Activated CD4-positive, alpha-beta T cell treated with anti-CD3 and anti-CD28 coated beads for 24 hours (primary cell): ENCODE results near the gene CDKL4.
"Not testable (repeated sequence)": the region's sequence is repeated elsewhere in the genome, so short reads cannot be mapped to it uniquely, and the experiment has no call there.

ENCODE experiments used
- DNase-seq, 2 donors: peaks; one replicate each; pipeline ENCODE4 v3.0.0-alpha.2; 2020; ENCODE audit warnings: low read depth in 2 of 2

Gene CDKL4

GRCh38 chr2:39243469-39244123 is at the start of gene CDKL4:
Gene CDKL4, minus strand, starts transcription at chr2:39243970.
- DNase-seq = no peak

GRCh38 chr2:39290433-39290832 is 46.7 kb upstream of the CDKL4 start:
- DNase-seq = no peak

GRCh38 chr2:39289609-39290008 is 45.8 kb upstream of the CDKL4 start:
- DNase-seq = no peak

- DNase-seq = no peak
Measured at GRCh38 chr2:39283561-39283960, 39.8 kb upstream of the CDKL4 start.

- no peak for DNase-seq
Measured at GRCh38 chr2:39281391-39281790, 37.6 kb upstream of the CDKL4 start.

GRCh38 chr2:39275016-39275415 is 31.2 kb upstream of the CDKL4 start:
- no peak for DNase-seq

- no peak for DNase-seq
Measured at GRCh38 chr2:39269941-39270340, 26.2 kb upstream of the CDKL4 start.

- DNase-seq = no peak
Measured at GRCh38 chr2:39266916-39267434, 23.2 kb upstream of the CDKL4 start.

GRCh38 chr2:39266139-39266805 is 22.5 kb upstream of the CDKL4 start:
- DNase-seq = no peak

GRCh38 chr2:39265315-39265714 is 21.5 kb upstream of the CDKL4 start:
- DNase-seq = no peak

GRCh38 chr2:39264733-39265132 is 21.0 kb upstream of the CDKL4 start:
- DNase-seq = no peak

- DNase-seq = no peak
Measured at GRCh38 chr2:39260087-39260486, 16.3 kb upstream of the CDKL4 start.

GRCh38 chr2:39256040-39256439 is 12.3 kb upstream of the CDKL4 start:
- DNase-seq = no peak

GRCh38 chr2:39252888-39253518 is 9.2 kb upstream of the CDKL4 start:
- no peak for DNase-seq

- DNase-seq = no peak
Measured at GRCh38 chr2:39247512-39248043, 3.8 kb upstream of the CDKL4 start.

GRCh38 chr2:39246382-39246980 is 2.7 kb upstream of the CDKL4 start:
- DNase-seq = no peak

GRCh38 chr2:39244963-39245625 is 1.3 kb upstream of the CDKL4 start:
- DNase-seq = not testable (repeated sequence)

- not testable (repeated sequence) for DNase-seq
Measured at GRCh38 chr2:39244241-39244862, 582 bp upstream of the CDKL4 start.

GRCh38 chr2:39241588-39241987 is 2.2 kb downstream of the CDKL4 start:
- DNase-seq = no peak

GRCh38 chr2:39240758-39241157 is 3.0 kb downstream of the CDKL4 start:
- no peak for DNase-seq

- no peak for DNase-seq
Measured at GRCh38 chr2:39234754-39235153, 9.0 kb downstream of the CDKL4 start.
